Stomach smooth muscle (tissue), 2 donors: Measurements from ENCODE around the gene VPS18.
A peak's percentile ranks its signal among the peaks of the same experiment; 100 is the strongest.

Experiments used
- H3K27ac ChIP-seq: one replicate; pipeline ENCODE4 v1.7.0; 2013; ENCODE audit warnings: mild to moderate bottlenecking, low read length, inconsistent platforms
- H3K27me3 ChIP-seq, 2 donors: one replicate each; pipeline ENCODE4 v1.7.0; 2013; ENCODE audit warnings: low read length in 2 of 2; ENCODE audit not compliant: insufficient read depth in 2 of 2, control insufficient read depth in 1 of 2
- H3K36me3 ChIP-seq, 2 donors: one replicate each; pipeline ENCODE4 v1.7.0; 2013; ENCODE audit warnings: low read length in 2 of 2; ENCODE audit not compliant: control insufficient read depth in 2 of 2, insufficient read depth in 2 of 2
- H3K4me1 ChIP-seq: one replicate; pipeline ENCODE4 v1.7.0; 2013; ENCODE audit warnings: low read length; ENCODE audit not compliant: control insufficient read depth, insufficient read depth
- H3K4me3 ChIP-seq, 2 donors: one replicate each; pipeline ENCODE4 v1.7.0; 2013; ENCODE audit warnings: low read length in 2 of 2
- H3K9ac ChIP-seq, 2 donors: one replicate each; pipeline ENCODE4 v1.7.0; 2013; ENCODE audit warnings: low read length in 2 of 2, mild to moderate bottlenecking in 1 of 2
- H3K9me3 ChIP-seq, 2 donors: one replicate each; pipeline ENCODE4 v1.7.0; 2013; ENCODE audit warnings: low read length in 2 of 2; ENCODE audit not compliant: control insufficient read depth in 2 of 2
- donor health status: healthy.
- donor health status: Pancreatic carcinoma.

The VPS18 gene

DNA sequence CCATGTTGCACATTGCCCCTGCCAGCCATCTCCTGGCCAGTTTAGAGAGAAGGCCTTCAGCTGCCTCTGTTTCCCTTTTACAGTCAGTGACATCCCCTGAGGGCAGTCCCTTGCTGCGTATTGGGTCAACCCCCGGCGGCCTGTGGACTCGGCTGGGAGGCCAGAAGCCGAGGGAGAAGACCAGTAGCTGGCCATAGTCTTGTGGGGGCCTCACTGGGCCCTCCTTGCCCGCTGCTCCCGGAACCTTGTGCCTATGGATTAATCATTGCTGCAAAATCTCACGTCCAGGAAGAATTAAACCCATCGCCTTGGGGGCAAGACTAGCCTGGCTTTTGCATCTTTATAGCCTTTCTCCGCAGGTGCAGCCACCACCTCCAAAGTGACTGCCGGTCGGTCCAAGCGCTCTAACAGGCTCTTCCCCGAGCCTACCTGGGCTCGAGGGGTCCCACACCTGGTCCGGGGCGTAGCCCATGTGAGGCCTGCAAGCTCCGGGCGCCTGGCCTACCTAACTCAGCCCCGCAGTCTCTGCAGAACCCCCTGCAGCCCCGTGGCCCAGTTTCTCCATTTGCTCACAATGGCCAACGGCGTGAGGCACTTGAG lies 58.2 kb downstream of the VPS18 start:
- Histone ChIP-seq H3K27me3 (peaks cover 0 to 3% of the 10 kb centered on the region in 2 donors), H3K9ac (peak overlapping the region; percentile 75 to 86), H3K4me3 (peak overlapping the region; percentile 86 to 92), H3K4me1 (peaks cover 36% of the 10 kb centered on the region), H3K9me3 (no peaks in the 10 kb centered on the region), H3K27ac (peak overlapping the region; percentile 78), H3K36me3 (no peaks in the 10 kb centered on the region)

DNA sequence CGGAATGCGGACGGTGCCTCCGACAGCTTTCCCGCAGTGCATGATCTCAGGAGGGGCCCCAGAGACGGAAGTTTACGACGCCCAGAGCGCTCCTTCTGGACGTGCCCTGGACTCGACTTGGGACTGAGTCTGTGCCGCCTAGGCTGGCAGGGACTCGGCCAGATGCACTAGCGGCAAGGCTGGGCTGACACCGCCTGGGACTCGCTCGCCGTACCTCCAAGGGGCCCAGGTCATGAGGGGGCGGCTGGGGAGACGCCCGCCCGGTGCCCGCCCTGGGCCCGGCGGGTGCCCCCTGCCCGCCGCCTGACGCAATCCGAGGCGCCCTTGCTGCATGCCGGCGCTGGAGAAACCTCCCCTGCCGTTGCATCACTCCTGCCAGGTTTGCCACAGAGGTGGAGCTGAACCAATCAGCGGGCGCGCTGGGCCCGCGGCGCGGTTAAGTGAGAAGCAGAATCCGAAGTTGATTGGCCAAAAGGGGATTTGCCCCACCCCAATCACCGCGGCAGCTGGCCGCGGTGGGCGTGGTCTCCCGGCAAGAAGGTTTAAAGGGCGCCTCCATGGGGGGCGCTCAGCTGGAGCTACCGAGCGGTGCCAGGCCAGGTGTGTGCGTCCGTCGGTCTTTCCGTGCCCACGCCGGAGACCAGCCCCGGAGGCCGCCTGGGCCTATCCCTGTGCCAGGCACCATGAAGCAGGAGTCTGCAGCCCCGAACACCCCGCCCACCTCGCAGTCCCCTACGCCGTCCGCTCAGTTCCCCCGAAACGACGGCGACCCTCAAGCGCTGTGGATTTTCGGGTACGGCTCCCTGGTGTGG lies 58.9 kb downstream of the VPS18 start, which contains the start of gene CHAC1:
CHAC1 (plus strand) TSS at position 571 of the 812 bp plus-strand sequence; CDS start at position 684, 113 bp downstream.
- H3K4me1 ChIP-seq, result peaks cover 42% of the 10 kb centered on the region
- H3K27me3 ChIP-seq, result peaks cover 0 to 3% of the 10 kb centered on the region in 2 donors
- peak within 1 kb of the TSS; percentile 86 to 92 for H3K4me3 ChIP-seq
- H3K9ac ChIP-seq, result peak within 1 kb of the TSS; percentile 75 to 86
- H3K27ac ChIP-seq, result peak within 1 kb of the TSS; percentile 78
- H3K9me3 ChIP-seq, result no peaks in the 10 kb centered on the region
- no peaks in the 10 kb centered on the region for H3K36me3 ChIP-seq
